ENCODE measurements around the gene LSAMP. TPM values are rescaled to one million over a fixed set of nuclear protein-coding genes. Genes with fewer than 3 reads are reported as not detected.

LSAMP gene
- total and polyA plus RNA-seq, 2 of the 8 experiments (the other 6 are each of a cell fraction or from before 2014, with no cell fraction given), result 1.8 to 5.7 TPM

DNA sequence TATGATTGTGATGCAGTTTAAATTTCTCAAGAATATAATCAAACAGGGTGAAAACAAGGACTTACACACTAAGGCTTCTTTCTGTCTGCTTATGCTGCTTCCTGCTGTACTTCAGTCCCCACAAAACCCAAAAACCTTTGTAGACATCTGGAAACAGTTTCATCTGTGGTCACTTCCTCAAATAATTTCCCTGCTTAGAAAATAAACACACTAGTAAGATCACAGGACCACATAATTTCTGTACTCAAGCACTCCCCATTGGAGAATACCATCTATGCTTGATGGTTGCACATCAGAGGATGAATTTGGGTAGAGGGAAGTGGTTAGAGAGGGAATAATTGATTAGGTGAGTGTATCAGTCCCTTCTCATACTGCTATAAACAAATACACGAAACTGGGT is 266.2 kb downstream of the LSAMP start:
- FAIRE-seq (no peak), DNase-seq (ENCODE audit: low read depth in 1 of 2, low spot score in 2 of 2) (no peak)
- Histone ChIP-seq H3K4me3 (ENCODE audit: extremely low read depth in 1 of 4, insufficient read depth in 2 of 4, low read depth in 3 of 4, low read length in 4 of 4) (no peak overlapping the region), H3K27me3 (replicated peaks in 1 of 4; ENCODE audit: control insufficient read depth in 3 of 4, extremely low read depth in 1 of 4, insufficient read depth in 3 of 4, low read length in 3 of 4) (no peaks in the 10 kb centered on the region), H3K4me1 (replicated peaks in 1 of 4; ENCODE audit: control insufficient read depth in 3 of 4, insufficient read depth in 4 of 4, low read length in 3 of 4) (0 out of 7 replicates have a peak, but pooled peaks cover 0 to 2% (median 0%) of the 10 kb centered on the region in 4 experiments), H4K5ac (ENCODE audit: insufficient read length, low read depth, low read length) (no peak overlapping the region), H3K27ac (ENCODE audit: low read depth, low read length) (no peak overlapping the region), H2BK5ac (ENCODE audit: low read depth, low read length) (no peak overlapping the region), H3K9ac (replicated peaks in 1 of 4; ENCODE audit: extremely low read depth in 1 of 4, low read depth in 3 of 4, low read length in 3 of 4) (no peak overlapping the region), H3K56ac (replicated peaks; ENCODE audit: insufficient read length, low read depth, low read length) (no peak overlapping the region), H2AK5ac (ENCODE audit: low read depth, low read length) (no peak overlapping the region), H3K9me3 (ENCODE audit: insufficient read depth in 2 of 2, low read depth in 1 of 2, low read length in 1 of 2) (no peaks in the 10 kb centered on the region), H4K91ac (replicated peaks; ENCODE audit: insufficient read length, low read length) (no peak overlapping the region), H2BK12ac (ENCODE audit: low read depth, low read length) (no peak overlapping the region), H2BK20ac (ENCODE audit: low read length) (no peak overlapping the region), H3K23ac (ENCODE audit: insufficient read length) (no peak overlapping the region), H4K8ac (ENCODE audit: extremely low read depth, insufficient read depth, low read length) (no peak overlapping the region), H3K79me2 (ENCODE audit: control insufficient read depth in 1 of 2, insufficient read depth in 2 of 2, low read length in 2 of 2) (no peaks in the 10 kb centered on the region), H2BK120ac (replicated peaks; ENCODE audit: low read depth, low read length) (no peak overlapping the region), H2BK15ac (ENCODE audit: low read length) (no peak overlapping the region), H3K4ac (replicated peaks; ENCODE audit: insufficient read length, low read depth, low read length) (no peak overlapping the region), H4K20me1 (replicated peaks in 1 of 2; ENCODE audit: control insufficient read depth in 1 of 2, insufficient read depth in 2 of 2, low read length in 2 of 2) (no peaks in the 10 kb centered on the region), H3K18ac (ENCODE audit: extremely low read depth, low read length) (no peak overlapping the region), H3K36me3 (ENCODE audit: control insufficient read depth in 2 of 4, insufficient read depth in 4 of 4, low read length in 3 of 4) (no peaks in the 10 kb centered on the region), H2AFZ (ENCODE audit: low read length) (no peak overlapping the region), H3K4me2 (ENCODE audit: insufficient read depth in 1 of 2, low read depth in 2 of 2, low read length in 2 of 2) (no peak overlapping the region), H3K14ac (ENCODE audit: insufficient read length) (no peak overlapping the region), H3K23me2 (ENCODE audit: low read depth, low read length) (no peaks in the 10 kb centered on the region), H3K79me1 (ENCODE audit: low read depth, low read length) (no peaks in the 10 kb centered on the region)
- CTCF ChIA-PET (ENCODE audit: partially characterized antibody), result no interaction called here
- POLR2A ChIA-PET (ENCODE audit: partially characterized antibody), result no interaction called here
- WGBS, 2 experiments (ENCODE audit: extremely low coverage in 1 of 2, insufficient coverage in 1 of 2, insufficient read length in 1 of 2, insufficient replicate concordance in 2 of 2, low coverage in 1 of 2, low lambda C conversion rate in 2 of 2, missing lambda C conversion rate in 1 of 2), result 81% methylated on average over 1 of the region's 1 CpG; no CpG with 5 or more reads in 1 of the 2 experiments
- no peak for TF ChIP-seq BACH1 (IDR thresholded peaks at IDR 0.05; ENCODE audit: low read length)
- no peak for TF ChIP-seq TBP (IDR thresholded peaks at IDR 0.05; ENCODE audit: low read depth, low read length)
- no peak for TF ChIP-seq TCF12 (IDR thresholded peaks at IDR 0.05; ENCODE audit: low read depth, low read length)
- TF ChIP-seq RFX5 (IDR thresholded peaks at IDR 0.05; ENCODE audit: borderline replicate concordance, low read depth, low read length), result no peak
- no peak for TF ChIP-seq CHD2 (IDR thresholded peaks at IDR 0.05; ENCODE audit: low read length)
- TF ChIP-seq, protein P1, sequence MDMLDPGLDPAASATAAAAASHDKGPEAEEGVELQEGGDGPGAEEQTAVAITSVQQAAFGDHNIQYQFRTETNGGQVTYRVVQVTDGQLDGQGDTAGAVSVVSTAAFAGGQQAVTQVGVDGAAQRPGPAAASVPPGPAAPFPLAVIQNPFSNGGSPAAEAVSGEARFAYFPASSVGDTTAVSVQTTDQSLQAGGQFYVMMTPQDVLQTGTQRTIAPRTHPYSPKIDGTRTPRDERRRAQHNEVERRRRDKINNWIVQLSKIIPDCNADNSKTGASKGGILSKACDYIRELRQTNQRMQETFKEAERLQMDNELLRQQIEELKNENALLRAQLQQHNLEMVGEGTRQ (IDR thresholded peaks at IDR 0.05; ENCODE audit: low read length), result no peak
- TF ChIP-seq POU5F1 (IDR thresholded peaks at IDR 0.05; ENCODE audit: low read depth, low read length), result no peak
- no peak for TF ChIP-seq ZNF274 (IDR thresholded peaks at IDR 0.05; ENCODE audit: borderline replicate concordance, extremely low read depth, low read length)
- TF ChIP-seq, protein P2, sequence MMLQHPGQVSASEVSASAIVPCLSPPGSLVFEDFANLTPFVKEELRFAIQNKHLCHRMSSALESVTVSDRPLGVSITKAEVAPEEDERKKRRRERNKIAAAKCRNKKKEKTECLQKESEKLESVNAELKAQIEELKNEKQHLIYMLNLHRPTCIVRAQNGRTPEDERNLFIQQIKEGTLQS (IDR thresholded peaks at IDR 0.05; ENCODE audit: insufficient read depth, low read depth, low read length), result no peak
- TF ChIP-seq HDAC6 (IDR thresholded peaks at IDR 0.05; ENCODE audit: low read depth, low read length), result no peak
- no peak for TF ChIP-seq RNF2 (IDR thresholded peaks at IDR 0.05; ENCODE audit: borderline replicate concordance, low read depth, low read length, missing control alignments, poor library complexity, severe bottlenecking)
- TF ChIP-seq SP1 (IDR thresholded peaks at IDR 0.05; ENCODE audit: low read depth, low read length), result no peak
- TF ChIP-seq RXRA (IDR thresholded peaks at IDR 0.05; ENCODE audit: insufficient read depth, low read depth, low read length), result no peak

Data from H1 (cell line).